Hepatocyte (in vitro differentiated cells): Measurements from ENCODE around the gene FIP1L1. TPM values are rescaled to one million over a fixed set of nuclear protein-coding genes. Genes with fewer than 3 reads are reported as not detected.

ENCODE experiments used
- DNase-seq: peaks from one replicate; pipeline ENCODE4 v3.0.0-alpha.2; 2016; ENCODE audit warnings: low spot score
- H2AFZ ChIP-seq: fragments of 200-600 bp; sonication (generic); 2 replicates; pipeline ENCODE4 v1.6.0; 2016; ENCODE audit warnings: antibody characterized with exemption, mild to moderate bottlenecking
- H3K27ac ChIP-seq: fragments of 200-600 bp; sonication (generic); 2 replicates; pipeline ENCODE4 v1.5.1; 2016; ENCODE audit warnings: mild to moderate bottlenecking
- H3K27me3 ChIP-seq: fragments of 200-600 bp; sonication (generic); 2 replicates; pipeline ENCODE4 v1.6.1; 2016
- H3K36me3 ChIP-seq: fragments of 200-600 bp; sonication (generic); replicated peaks from 2 replicates; pipeline ENCODE4 v1.5.1; 2016; ENCODE audit warnings: low read depth; ENCODE audit not compliant: insufficient read depth
- H3K4me1 ChIP-seq: fragments of 200-600 bp; sonication (generic); 2 replicates; pipeline ENCODE4 v1.5.1; 2016; ENCODE audit warnings: mild to moderate bottlenecking, moderate library complexity; ENCODE audit not compliant: insufficient read depth
- H3K4me2 ChIP-seq: fragments of 200-600 bp; sonication (generic); 2 replicates; pipeline ENCODE4 v1.6.0; 2016
- H3K4me3 ChIP-seq: fragments of 200-600 bp; sonication (generic); 2 replicates; pipeline ENCODE4 v1.5.1; 2016; ENCODE audit warnings: mild to moderate bottlenecking
- H3K79me2 ChIP-seq: fragments of 200-600 bp; sonication (generic); 2 replicates; pipeline ENCODE4 v1.6.0; 2017; ENCODE audit warnings: mild to moderate bottlenecking
- H3K9me2 ChIP-seq: fragments of 200-600 bp; sonication (generic); replicated peaks from 2 replicates; pipeline ENCODE4 v1.6.0; 2017; ENCODE audit warnings: mild to moderate bottlenecking; ENCODE audit not compliant: insufficient read depth
- H3K9me3 ChIP-seq: fragments of 200-600 bp; sonication (generic); 2 replicates; pipeline ENCODE4 v1.5.1; 2016; ENCODE audit warnings: low read depth, mild to moderate bottlenecking
- H4K20me1 ChIP-seq: fragments of 200-600 bp; sonication (generic); 2 replicates; pipeline ENCODE4 v1.6.0; 2016; ENCODE audit warnings: mild to moderate bottlenecking; ENCODE audit not compliant: insufficient read depth, poor library complexity, severe bottlenecking
- EZH2 ChIP-seq: fragments of 200-600 bp; sonication (generic); IDR thresholded peaks from 2 replicates; pipeline ENCODE4 v1.6.1; 2016; ENCODE audit warnings: antibody characterized with exemption, mild to moderate bottlenecking, borderline replicate concordance
- EZH2phosphoT487 ChIP-seq: fragments of 200-600 bp; sonication (generic); IDR thresholded peaks from one replicate; pipeline ENCODE4 v1.6.1; 2018; ENCODE audit warnings: antibody characterized with exemption, mild to moderate bottlenecking, low read depth, moderate library complexity; ENCODE audit not compliant: unreplicated experiment, severe bottlenecking
- WGBS: methylation state at CpG from one replicate; pipeline ENCODE4 v1.1.6; 2016; ENCODE audit warnings: low lambda C conversion rate; ENCODE audit errors: missing lambda C conversion rate; 5-methylcytosine and 5-hydroxymethylcytosine counted together
- polyA plus RNA-seq: library from polyadenylated mRNA; unstranded; fragments of >200 nt; fragmentation: Nextera tagmentation; extraction: Ambion mirVana; gene quantifications from 2 replicates; pipeline ENCODE4 v1.2.1, GENCODE V29; 2016
- total RNA-seq: library from RNA; depleted of rRNA; stranded (reverse); fragments of >200 nt; gene quantifications from 2 replicates; pipeline ENCODE4 v1.2.3, GENCODE V29; 2014
- TF ChIP-seq, protein P1 (sequence below): fragments of 200-600 bp; sonication (generic); IDR thresholded peaks from 2 replicates; pipeline ENCODE4 v1.5.1; 2016; ENCODE audit warnings: antibody characterized with exemption, mild to moderate bottlenecking; ENCODE audit not compliant: poor library complexity

Gene FIP1L1
- total and polyA plus RNA-seq, 2 experiments from 2014 or later = 50.7 to 75.6 TPM

DNA sequence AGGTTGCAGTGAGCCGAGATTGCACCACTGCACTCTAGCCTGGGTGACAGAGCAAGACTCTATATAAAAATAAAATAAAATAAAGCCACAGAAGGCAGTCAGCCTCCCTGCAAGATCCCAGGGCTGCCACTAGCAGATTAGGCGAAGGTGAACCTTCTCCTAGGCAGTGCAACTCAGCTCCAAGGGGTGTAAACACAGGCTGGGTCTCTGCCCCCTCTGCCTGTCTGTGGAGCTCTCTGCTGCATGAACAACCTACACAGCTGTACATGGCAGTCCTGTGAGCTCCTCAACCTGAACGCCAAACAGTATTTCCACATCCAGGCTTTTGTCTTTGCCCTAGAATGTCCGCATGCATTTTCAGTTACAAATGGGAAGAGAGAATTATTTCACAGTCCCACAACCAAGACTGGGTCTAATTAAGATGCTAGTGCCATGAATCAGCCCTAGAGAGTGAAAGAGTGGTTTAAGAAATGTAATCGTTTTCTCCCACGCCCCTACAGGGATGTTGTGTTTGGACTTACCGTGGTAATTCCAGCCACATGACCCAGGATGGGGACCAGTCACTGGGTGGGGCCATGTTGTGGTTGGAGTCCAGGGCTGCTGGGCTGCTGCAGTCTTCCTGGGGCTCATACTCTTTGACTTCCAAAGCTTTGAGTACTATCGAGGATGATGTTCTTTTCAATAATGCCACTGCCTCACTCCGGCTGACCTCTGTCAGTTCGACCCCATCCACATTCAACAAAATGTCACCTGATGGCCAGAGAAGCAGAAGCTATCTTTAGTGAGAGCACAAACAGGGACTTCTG is 99.0 kb downstream of the FIP1L1 start:
- Histone ChIP-seq H4K20me1 (no peaks in the 10 kb centered on the region), H2AFZ (no peak overlapping the region), H3K27ac (peak overlapping the region; percentile 61), H3K27me3 (no peaks in the 10 kb centered on the region), H3K4me3 (no peak overlapping the region), H3K4me2 (peak overlapping the region; percentile 53), H3K36me3 (no peaks in the 10 kb centered on the region), H3K9me2 (no peaks in the 10 kb centered on the region), H3K4me1 (peaks cover 10% of the 10 kb centered on the region), H3K9me3 (no peaks in the 10 kb centered on the region), H3K79me2 (no peaks in the 10 kb centered on the region)
- 68% methylated on average over 10 of the region's 10 CpGs for WGBS
- TF ChIP-seq, protein P1, sequence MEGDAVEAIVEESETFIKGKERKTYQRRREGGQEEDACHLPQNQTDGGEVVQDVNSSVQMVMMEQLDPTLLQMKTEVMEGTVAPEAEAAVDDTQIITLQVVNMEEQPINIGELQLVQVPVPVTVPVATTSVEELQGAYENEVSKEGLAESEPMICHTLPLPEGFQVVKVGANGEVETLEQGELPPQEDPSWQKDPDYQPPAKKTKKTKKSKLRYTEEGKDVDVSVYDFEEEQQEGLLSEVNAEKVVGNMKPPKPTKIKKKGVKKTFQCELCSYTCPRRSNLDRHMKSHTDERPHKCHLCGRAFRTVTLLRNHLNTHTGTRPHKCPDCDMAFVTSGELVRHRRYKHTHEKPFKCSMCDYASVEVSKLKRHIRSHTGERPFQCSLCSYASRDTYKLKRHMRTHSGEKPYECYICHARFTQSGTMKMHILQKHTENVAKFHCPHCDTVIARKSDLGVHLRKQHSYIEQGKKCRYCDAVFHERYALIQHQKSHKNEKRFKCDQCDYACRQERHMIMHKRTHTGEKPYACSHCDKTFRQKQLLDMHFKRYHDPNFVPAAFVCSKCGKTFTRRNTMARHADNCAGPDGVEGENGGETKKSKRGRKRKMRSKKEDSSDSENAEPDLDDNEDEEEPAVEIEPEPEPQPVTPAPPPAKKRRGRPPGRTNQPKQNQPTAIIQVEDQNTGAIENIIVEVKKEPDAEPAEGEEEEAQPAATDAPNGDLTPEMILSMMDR = no peak
- TF ChIP-seq EZH2phosphoT487 (no peak), EZH2 (no peak)
- DNase-seq = peak; percentile 35

DNA sequence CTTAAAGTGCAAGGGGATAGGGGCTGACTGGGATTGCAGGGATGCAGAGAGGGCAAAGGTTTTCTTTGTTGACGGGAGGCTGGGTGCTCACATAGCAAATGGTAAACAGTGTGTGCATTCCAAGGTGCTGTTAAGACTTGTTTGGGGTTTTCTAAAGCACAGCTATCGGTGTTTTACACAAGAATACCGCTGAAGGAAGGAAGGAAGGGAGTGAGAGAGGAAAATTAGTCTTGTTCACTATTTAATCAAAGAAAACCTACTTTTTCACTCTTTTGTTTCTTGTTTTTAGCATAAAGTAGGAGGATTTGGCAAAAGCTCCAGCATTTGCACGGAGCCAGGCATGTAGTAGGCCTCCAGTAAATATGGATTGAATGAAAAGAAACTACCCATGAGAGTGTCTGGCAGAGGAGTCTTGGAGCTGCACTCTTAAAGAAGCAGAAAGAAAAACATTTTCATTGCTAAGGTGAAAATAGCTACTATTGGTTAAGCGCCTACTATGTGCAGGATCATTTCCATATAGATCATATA is 99.7 kb downstream of the FIP1L1 start:
- H3K27ac ChIP-seq = peak overlapping the region; percentile 61

DNA sequence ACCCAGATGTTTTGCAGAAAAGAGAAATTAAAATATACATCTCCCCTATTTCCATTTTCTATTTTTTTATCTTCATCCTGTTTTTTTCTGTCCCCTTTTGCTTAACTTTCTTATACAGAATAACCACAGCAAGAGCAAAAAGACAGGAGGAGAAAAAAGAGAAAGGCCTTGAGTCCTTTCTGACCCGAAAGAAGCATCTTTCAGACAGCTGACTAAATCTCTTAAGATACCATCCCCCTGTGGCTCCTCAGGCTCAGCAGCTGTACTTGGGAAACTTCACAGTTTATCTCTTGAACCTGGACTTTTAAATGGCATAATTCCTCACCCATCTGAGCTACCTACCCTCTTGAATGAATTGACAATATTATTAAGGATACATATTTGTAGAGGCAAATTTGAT is 100.2 kb downstream of the FIP1L1 start:
- Histone ChIP-seq H3K36me3 (no peaks in the 10 kb centered on the region), H3K27ac (peak overlapping the region; percentile 61), H3K4me1 (peaks cover 10% of the 10 kb centered on the region), H3K27me3 (no peaks in the 10 kb centered on the region), H4K20me1 (no peaks in the 10 kb centered on the region), H3K9me3 (no peaks in the 10 kb centered on the region), H3K9me2 (no peaks in the 10 kb centered on the region), H2AFZ (no peak overlapping the region), H3K79me2 (no peaks in the 10 kb centered on the region), H3K4me2 (no peak overlapping the region), H3K4me3 (no peak overlapping the region)
- WGBS = 84% methylated on average over 1 of the region's 1 CpG
- TF ChIP-seq EZH2 (no peak), EZH2phosphoT487 (no peak)
- TF ChIP-seq, protein P1 = no peak
- DNase-seq = no peak

More for the DNA sequence above, 99.7 kb downstream of the FIP1L1 start:
- Histone ChIP-seq H4K20me1 (no peaks in the 10 kb centered on the region), H3K4me3 (no peak overlapping the region), H2AFZ (no peak overlapping the region), H3K36me3 (no peaks in the 10 kb centered on the region), H3K4me2 (peak overlapping the region; percentile 53), H3K4me1 (peaks cover 10% of the 10 kb centered on the region), H3K9me2 (no peaks in the 10 kb centered on the region), H3K9me3 (no peaks in the 10 kb centered on the region), H3K27me3 (no peaks in the 10 kb centered on the region), H3K79me2 (no peaks in the 10 kb centered on the region)
- WGBS = 41% methylated on average over 5 of the region's 5 CpGs
- TF ChIP-seq, protein P1 = no peak
- no peak for TF ChIP-seq EZH2
- TF ChIP-seq EZH2phosphoT487 = no peak
- DNase-seq = peak; percentile 32
